Liver (tissue), 9 donors: ENCODE results near the gene RPS6KA4. TPM values are rescaled to one million over a fixed set of nuclear protein-coding genes. Genes with fewer than 3 reads are reported as not detected.

Experiments used
- DNase-seq: peaks from one replicate; pipeline ENCODE4 v3.0.0-alpha.2; 2017; ENCODE audit warnings: low spot score
- H3K27ac ChIP-seq, 2 donors: one replicate each; pipeline ENCODE4 v1.7.0; 2013; ENCODE audit warnings: inconsistent platforms in 2 of 2, low read length in 2 of 2, control low read depth in 1 of 2, low read depth in 1 of 2, mild to moderate bottlenecking in 1 of 2
- H3K27me3 ChIP-seq, 4 donors: one replicate each; pipeline versions ENCODE4 v1.6.1 to v1.7.0; 2013; ENCODE audit warnings: low read length in 3 of 4, inconsistent platforms in 1 of 4, mild to moderate bottlenecking in 1 of 4, moderate library complexity in 1 of 4; ENCODE audit not compliant: control insufficient read depth in 4 of 4, insufficient read depth in 4 of 4
- H3K36me3 ChIP-seq, 4 donors: one replicate each; pipeline versions ENCODE4 v1.6.1 to v1.7.0; 2013; ENCODE audit warnings: low read length in 3 of 4, mild to moderate bottlenecking in 3 of 4, low read depth in 1 of 4, moderate library complexity in 1 of 4; ENCODE audit not compliant: control insufficient read depth in 4 of 4, insufficient read depth in 3 of 4
- H3K4me1 ChIP-seq, 4 donors: one replicate each; pipeline versions ENCODE4 v1.6.1 to v1.7.0; 2013; ENCODE audit warnings: low read length in 3 of 4, mild to moderate bottlenecking in 3 of 4, moderate library complexity in 1 of 4; ENCODE audit not compliant: control insufficient read depth in 4 of 4, insufficient read depth in 4 of 4
- H3K4me3 ChIP-seq, 3 donors: one replicate each; pipeline versions ENCODE4 v1.6.1 to v1.7.0; 2013; ENCODE audit warnings: low read length in 3 of 3, control low read depth in 1 of 3, low read depth in 1 of 3, mild to moderate bottlenecking in 1 of 3
- H3K9ac ChIP-seq, 2 donors: one replicate each; pipeline ENCODE4 v1.7.0; 2013; ENCODE audit warnings: low read length in 2 of 2, mild to moderate bottlenecking in 2 of 2, moderate library complexity in 2 of 2, control low read depth in 1 of 2, low read depth in 1 of 2
- H3K9me3 ChIP-seq, 4 donors: one replicate each; pipeline versions ENCODE4 v1.6.1 to v1.7.0; 2013; ENCODE audit warnings: low read length in 3 of 4; ENCODE audit not compliant: control insufficient read depth in 4 of 4
- FOXA1 ChIP-seq: IDR thresholded peaks from 2 replicates; pipeline ENCODE4 v1.6.1; 2016; ENCODE audit warnings: antibody characterized with exemption
- FOXA2 ChIP-seq: IDR thresholded peaks from 2 replicates; pipeline ENCODE4 v1.6.1; 2016; ENCODE audit warnings: antibody characterized with exemption
- HNF4A ChIP-seq, 2 donors: conservative IDR thresholded peaks; 2 replicates each; pipeline ENCODE4 v1.6.1; 2016; ENCODE audit warnings: antibody characterized with exemption in 2 of 2, mild to moderate bottlenecking in 2 of 2
- HNF4G ChIP-seq: IDR thresholded peaks from 2 replicates; pipeline ENCODE4 v1.6.1; 2016; ENCODE audit warnings: antibody characterized with exemption
- JUND ChIP-seq, 2 donors: IDR thresholded peaks; 2 replicates each; pipeline ENCODE4 v1.6.1; 2016; ENCODE audit warnings: antibody characterized with exemption in 2 of 2
- NR2F2 ChIP-seq: IDR thresholded peaks from 2 replicates; pipeline ENCODE4 v1.6.1; 2016; ENCODE audit warnings: antibody characterized with exemption
- RAD21 ChIP-seq, 2 donors: IDR thresholded peaks; 2 replicates each; pipeline ENCODE4 v1.6.1; 2016; ENCODE audit warnings: antibody characterized with exemption in 2 of 2, mild to moderate bottlenecking in 2 of 2
- REST ChIP-seq: IDR thresholded peaks from 2 replicates; pipeline ENCODE4 v1.6.1; 2016; ENCODE audit warnings: antibody characterized with exemption, mild to moderate bottlenecking
- RXRA ChIP-seq, 2 donors: IDR thresholded peaks; 2 replicates each; pipeline ENCODE4 v1.6.1; 2017 to 2018; ENCODE audit warnings: antibody characterized with exemption in 2 of 2, mild to moderate bottlenecking in 1 of 2
- SP1 ChIP-seq: IDR thresholded peaks from 2 replicates; pipeline ENCODE4 v1.6.1; 2018; ENCODE audit warnings: antibody characterized with exemption, mild to moderate bottlenecking
- TAF1 ChIP-seq: conservative IDR thresholded peaks from 2 replicates; pipeline ENCODE4 v1.6.1; 2016; ENCODE audit warnings: antibody characterized with exemption, mild to moderate bottlenecking
- YY1 ChIP-seq: IDR thresholded peaks from 2 replicates; pipeline ENCODE4 v1.6.1; 2016; ENCODE audit warnings: antibody characterized with exemption, mild to moderate bottlenecking
- ZBTB33 ChIP-seq: IDR thresholded peaks from 2 replicates; pipeline ENCODE4 v1.6.1; 2016; ENCODE audit warnings: antibody characterized with exemption
- WGBS: extraction: QIAGEN DNeasy Blood & Tissue Kit; methylation state at CpG from one replicate; pipeline ENCODE4 v1.1.7; 2013; 5-methylcytosine and 5-hydroxymethylcytosine counted together
- polyA plus RNA-seq, 2 donors: library from polyadenylated mRNA; stranded (reverse) in 1 of 2; unstranded in 1 of 2; fragments of 200-250 nt in 1 of 2; fragments of >200 nt in 1 of 2; fragmentation: Nextera tagmentation in 1 of 2; extraction: Ambion mirVana in 1 of 2; gene quantifications; one replicate each; pipeline versions ENCODE4 v1.2.1 to v1.2.3, GENCODE V29; 2013 to 2015
- total RNA-seq, 2 donors: library from RNA; depleted of rRNA; stranded (reverse); fragments of >200 nt; gene quantifications; one replicate each; pipeline ENCODE4 v1.2.3, GENCODE V29; 2014
- TF ChIP-seq, protein P1 (sequence below): IDR thresholded peaks from 2 replicates; pipeline ENCODE4 v1.6.1; 2016; ENCODE audit warnings: antibody characterized with exemption
- TF ChIP-seq, protein P2 (sequence below): IDR thresholded peaks from 2 replicates; pipeline ENCODE4 v1.6.1; 2016; ENCODE audit warnings: antibody characterized with exemption
- donor health status: healthy.
- donor health status: healthy.
- donor health status: healthy.
- donor health status: healthy.
- donor health status: healthy.

The RPS6KA4 gene
- total and polyA plus RNA-seq, 4 donors, result 2.0 to 13.5 (median 10.0) TPM

GRCh38 chr11:64385945-64386704 lies 27.2 kb downstream of the RPS6KA4 start:
- H3K36me3 ChIP-seq, result no peaks in the 10 kb centered on the region
- no peak for TF ChIP-seq TAF1
- TF ChIP-seq RXRA (IDR thresholded peaks at IDR 0.05), result no peak
- no peak for TF ChIP-seq FOXA1
- no peak for DNase-seq
- no peaks in the 10 kb centered on the region for H3K9me3 ChIP-seq
- H3K9ac ChIP-seq, result no peak overlapping the region
- no peak overlapping the region for H3K4me3 ChIP-seq
- H3K27ac ChIP-seq, result no peak overlapping the region
- no peaks in the 10 kb centered on the region for H3K4me1 ChIP-seq
- no peaks in the 10 kb centered on the region for H3K27me3 ChIP-seq
- WGBS, result 83% methylated on average over 11 of the region's 11 CpGs

DNA sequence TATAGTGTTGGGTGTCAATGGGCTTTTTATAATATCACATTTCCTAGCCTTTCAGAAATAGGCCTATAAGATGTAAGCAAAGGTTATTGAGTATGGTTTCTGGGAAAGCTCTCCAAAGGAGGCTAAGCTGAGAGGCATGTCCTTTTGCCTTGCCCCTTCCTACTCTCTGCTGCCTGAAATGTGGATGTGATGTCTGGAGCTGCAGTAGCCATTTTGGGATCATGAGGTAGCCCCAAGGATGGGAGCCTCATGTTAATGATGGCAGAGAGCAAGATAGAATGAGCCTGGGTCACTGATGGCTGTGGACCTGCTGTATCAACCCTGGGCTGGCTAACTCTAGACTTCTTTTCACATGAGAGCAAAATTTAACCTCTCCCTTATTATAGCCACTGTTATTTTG lies 29.0 kb downstream of the RPS6KA4 start:
- H3K27ac ChIP-seq, result no peak overlapping the region
- no peak for TF ChIP-seq HNF4G
- TF ChIP-seq ZBTB33, result no peak
- TF ChIP-seq YY1, result no peak
- no peak for TF ChIP-seq JUND (IDR thresholded peaks at IDR 0.05)
- no peak for TF ChIP-seq REST
- TF ChIP-seq RAD21 (IDR thresholded peaks at IDR 0.05), result no peak
- TF ChIP-seq HNF4A (conservative IDR thresholded peaks at IDR 0.05), result no peak
- no peak for TF ChIP-seq NR2F2
- TF ChIP-seq, protein P1, sequence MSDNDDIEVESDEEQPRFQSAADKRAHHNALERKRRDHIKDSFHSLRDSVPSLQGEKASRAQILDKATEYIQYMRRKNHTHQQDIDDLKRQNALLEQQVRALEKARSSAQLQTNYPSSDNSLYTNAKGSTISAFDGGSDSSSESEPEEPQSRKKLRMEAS, result no peak

DNA sequence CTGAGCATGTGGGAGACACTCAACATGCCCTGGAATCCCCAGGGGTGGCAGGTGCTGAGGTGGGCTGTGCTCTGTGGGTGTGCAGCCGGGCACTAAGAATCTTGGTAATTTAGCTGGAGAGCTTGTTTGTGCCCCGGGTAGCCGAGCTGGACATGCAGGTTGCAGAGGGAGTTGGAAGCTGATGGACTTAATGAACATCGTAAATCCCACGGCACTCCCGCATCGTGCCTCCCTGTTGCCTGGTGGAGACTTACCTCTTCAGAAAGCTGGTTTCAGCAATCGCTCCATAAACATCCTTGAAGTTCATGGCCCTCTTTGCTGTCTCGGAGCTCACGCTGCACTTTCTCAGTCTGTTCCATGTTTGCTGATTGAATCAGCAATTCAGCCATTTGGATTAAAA lies 29.9 kb downstream of the RPS6KA4 start:
- Histone ChIP-seq H3K27ac (no peak overlapping the region), H3K9me3 (no peaks in the 10 kb centered on the region), H3K4me1 (no peaks in the 10 kb centered on the region), H3K27me3 (no peaks in the 10 kb centered on the region), H3K9ac (no peak overlapping the region), H3K36me3 (no peaks in the 10 kb centered on the region), H3K4me3 (no peak overlapping the region)
- TF ChIP-seq RXRA (IDR thresholded peaks at IDR 0.05) (no peak), HNF4G (no peak), FOXA2 (no peak), FOXA1 (no peak), SP1 (no peak), REST (no peak), YY1 (no peak)
- TF ChIP-seq, protein P1, result no peak
- TF ChIP-seq, protein P2, sequence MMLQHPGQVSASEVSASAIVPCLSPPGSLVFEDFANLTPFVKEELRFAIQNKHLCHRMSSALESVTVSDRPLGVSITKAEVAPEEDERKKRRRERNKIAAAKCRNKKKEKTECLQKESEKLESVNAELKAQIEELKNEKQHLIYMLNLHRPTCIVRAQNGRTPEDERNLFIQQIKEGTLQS, result no peak
- DNase-seq, result no peak
- WGBS, result 75% methylated on average over 10 of the region's 10 CpGs

More for the DNA sequence above, 29.0 kb downstream of the RPS6KA4 start:
- Histone ChIP-seq H3K9ac (no peak overlapping the region), H3K9me3 (no peaks in the 10 kb centered on the region), H3K36me3 (no peaks in the 10 kb centered on the region), H3K4me3 (no peak overlapping the region), H3K4me1 (no peaks in the 10 kb centered on the region), H3K27me3 (no peaks in the 10 kb centered on the region)
- no peak for DNase-seq
